Karpas-422 (cell line): Measurements from ENCODE around the gene OR9G1. TPM values are rescaled to one million over a fixed set of nuclear protein-coding genes. Genes with fewer than 3 reads are reported as not detected.

Experiments
- DNase-seq: peaks from one replicate; pipeline ENCODE4 v3.0.0-alpha.2; 2015
- H2AFZ ChIP-seq: fragments of 200-600 bp; sonication (generic); 2 replicates; pipeline ENCODE4 v1.6.1; 2014; ENCODE audit warnings: antibody characterized with exemption, low read length, mixed read lengths
- H3K27ac ChIP-seq: fragments of 200-600 bp; sonication (generic); 2 replicates; pipeline ENCODE4 v1.5.1; 2014; ENCODE audit warnings: mild to moderate bottlenecking, low read length, moderate library complexity
- H3K27me3 ChIP-seq: fragments of 200-600 bp; sonication (generic); 2 replicates; pipeline ENCODE4 v1.6.1; 2014; ENCODE audit warnings: low read length, mixed read lengths
- H3K36me3 ChIP-seq: fragments of 200-600 bp; sonication (generic); 2 replicates; pipeline ENCODE4 v1.6.1; 2014; ENCODE audit warnings: low read length, mixed read lengths; ENCODE audit not compliant: insufficient read depth
- H3K4me1 ChIP-seq: fragments of 200-600 bp; sonication (generic); 2 replicates; pipeline ENCODE4 v1.6.1; 2014; ENCODE audit warnings: mild to moderate bottlenecking, low read length, mixed read lengths
- H3K4me2 ChIP-seq: fragments of 200-600 bp; sonication (generic); 2 replicates; pipeline ENCODE4 v1.6.1; 2014; ENCODE audit warnings: low read length, low read depth, mild to moderate bottlenecking; ENCODE audit not compliant: poor library complexity, severe bottlenecking
- H3K4me3 ChIP-seq: fragments of 200-600 bp; sonication (generic); 2 replicates; pipeline ENCODE4 v1.5.1; 2014; ENCODE audit warnings: mild to moderate bottlenecking, antibody characterized with exemption, low read length, mixed read lengths
- H3K79me2 ChIP-seq: fragments of 200-600 bp; sonication (generic); 2 replicates; pipeline ENCODE4 v1.6.1; 2014; ENCODE audit warnings: mild to moderate bottlenecking, low read length, mixed read lengths
- H3K9ac ChIP-seq: fragments of 200-600 bp; sonication (generic); 2 replicates; pipeline ENCODE4 v1.6.0; 2014; ENCODE audit warnings: low read length
- H3K9me2 ChIP-seq: fragments of 200-600 bp; sonication (generic), shearing (Covaris generic); replicated peaks from 2 replicates; pipeline ENCODE4 v1.6.0; 2014; ENCODE audit warnings: mild to moderate bottlenecking, low read length, moderate library complexity; ENCODE audit not compliant: insufficient read depth
- H3K9me3 ChIP-seq: fragments of 300-700, 200-600 bp; sonication (generic); 2 replicates; pipeline ENCODE4 v1.6.1; 2014; ENCODE audit warnings: low read length, mixed read lengths
- H4K20me1 ChIP-seq: fragments of 200-600 bp; sonication (generic); 2 replicates; pipeline ENCODE4 v1.6.1; 2014; ENCODE audit warnings: mild to moderate bottlenecking, antibody characterized with exemption, low read length, low read depth; ENCODE audit not compliant: insufficient read depth
- total RNA-seq: library from RNA; depleted of rRNA; stranded (reverse); fragments of >200 nt; shearing (Covaris generic); gene quantifications from 2 replicates; pipeline ENCODE4 v1.2.3, GENCODE V29; 2014; ENCODE audit warnings: low replicate concordance

The OR9G1 gene
- total RNA-seq, 1 experiment from 2014 or later = not detected

- Histone ChIP-seq H3K4me3 (no peak overlapping the region), H3K27ac (no peak overlapping the region), H3K79me2 (no peaks in the 10 kb centered on the region), H3K4me2 (no peak overlapping the region), H3K27me3 (no peaks in the 10 kb centered on the region), H2AFZ (no peak overlapping the region), H3K4me1 (no peaks in the 10 kb centered on the region), H3K9ac (no peak overlapping the region), H3K36me3 (no peaks in the 10 kb centered on the region), H4K20me1 (no peaks in the 10 kb centered on the region), H3K9me3 (no peaks in the 10 kb centered on the region), H3K9me2 (0 out of 2 replicates have a peak, but pooled peaks cover 6% of the 10 kb centered on the region)
- no peak for DNase-seq
Measured at GRCh38 chr11:56700914-56701485, 2.1 kb downstream of the OR9G1 start.

GRCh38 chr11:56705784-56706396, 7.0 kb downstream of the OR9G1 start:
- H4K20me1 ChIP-seq = no peaks in the 10 kb centered on the region
- H3K4me1 ChIP-seq = no peaks in the 10 kb centered on the region
- no peaks in the 10 kb centered on the region for H3K27me3 ChIP-seq
- no peaks in the 10 kb centered on the region for H3K79me2 ChIP-seq
- H3K36me3 ChIP-seq = no peaks in the 10 kb centered on the region
- H3K27ac ChIP-seq = no peak overlapping the region
- H3K4me3 ChIP-seq = no peak overlapping the region
- H3K4me2 ChIP-seq = no peak overlapping the region
- H3K9me3 ChIP-seq = no peaks in the 10 kb centered on the region
- H3K9me2 ChIP-seq = no peaks in the 10 kb centered on the region
- DNase-seq = no peak
- no peak overlapping the region for H2AFZ ChIP-seq
- H3K9ac ChIP-seq = no peak overlapping the region

GRCh38 chr11:56706486-56706885, 7.6 kb downstream of the OR9G1 start:
- Histone ChIP-seq H3K27me3 (no peaks in the 10 kb centered on the region), H3K4me2 (no peak overlapping the region), H3K4me1 (no peaks in the 10 kb centered on the region), H3K9me3 (no peaks in the 10 kb centered on the region), H3K9me2 (no peaks in the 10 kb centered on the region), H3K9ac (no peak overlapping the region), H3K79me2 (no peaks in the 10 kb centered on the region), H3K36me3 (no peaks in the 10 kb centered on the region), H3K4me3 (no peak overlapping the region), H4K20me1 (no peaks in the 10 kb centered on the region), H2AFZ (no peak overlapping the region), H3K27ac (no peak overlapping the region)
- no peak for DNase-seq

GRCh38 chr11:56714206-56714605, 15.3 kb downstream of the OR9G1 start:
- Histone ChIP-seq H3K9me3 (no peaks in the 10 kb centered on the region), H3K27me3 (no peaks in the 10 kb centered on the region), H3K9ac (no peak overlapping the region), H3K9me2 (no peaks in the 10 kb centered on the region), H3K79me2 (no peaks in the 10 kb centered on the region), H4K20me1 (no peaks in the 10 kb centered on the region), H3K4me2 (no peak overlapping the region), H3K4me3 (no peak overlapping the region), H2AFZ (no peak overlapping the region), H3K27ac (no peak overlapping the region), H3K4me1 (no peaks in the 10 kb centered on the region), H3K36me3 (no peaks in the 10 kb centered on the region)
- DNase-seq = no peak

GRCh38 chr11:56716379-56716854, 17.5 kb downstream of the OR9G1 start:
- Histone ChIP-seq H3K4me2 (no peak overlapping the region), H3K9me3 (no peaks in the 10 kb centered on the region), H3K36me3 (no peaks in the 10 kb centered on the region), H3K27me3 (no peaks in the 10 kb centered on the region), H3K4me1 (no peaks in the 10 kb centered on the region), H3K9me2 (no peaks in the 10 kb centered on the region), H3K79me2 (no peaks in the 10 kb centered on the region), H4K20me1 (no peaks in the 10 kb centered on the region), H3K4me3 (no peak overlapping the region), H2AFZ (no peak overlapping the region), H3K27ac (no peak overlapping the region), H3K9ac (no peak overlapping the region)
- no peak for DNase-seq

- no peak overlapping the region for H3K4me3 ChIP-seq
Measured at GRCh38 chr11:56720513-56720912, 21.6 kb downstream of the OR9G1 start.

GRCh38 chr11:56740107-56740506, 41.2 kb downstream of the OR9G1 start:
- Histone ChIP-seq H3K27me3 (no peaks in the 10 kb centered on the region), H3K36me3 (no peaks in the 10 kb centered on the region), H3K4me1 (no peaks in the 10 kb centered on the region), H3K9ac (no peak overlapping the region), H3K27ac (no peak overlapping the region), H2AFZ (no peak overlapping the region), H3K9me3 (0 out of 2 replicates have a peak, but pooled peaks cover 3% of the 10 kb centered on the region), H3K4me2 (no peak overlapping the region), H3K79me2 (no peaks in the 10 kb centered on the region), H3K9me2 (no peaks in the 10 kb centered on the region), H3K4me3 (no peak overlapping the region), H4K20me1 (no peaks in the 10 kb centered on the region)
- DNase-seq = no peak

More at GRCh38 chr11:56720513-56720912, 21.6 kb downstream of the OR9G1 start:
- Histone ChIP-seq H3K9me2 (no peaks in the 10 kb centered on the region), H3K4me1 (no peaks in the 10 kb centered on the region), H3K36me3 (no peaks in the 10 kb centered on the region), H4K20me1 (no peaks in the 10 kb centered on the region), H3K79me2 (no peaks in the 10 kb centered on the region), H3K4me2 (no peak overlapping the region), H2AFZ (no peak overlapping the region), H3K9me3 (no peaks in the 10 kb centered on the region), H3K9ac (no peak overlapping the region), H3K27ac (no peak overlapping the region), H3K27me3 (no peaks in the 10 kb centered on the region)
- no peak for DNase-seq

GRCh38 chr11:56740886-56741285, 42.0 kb downstream of the OR9G1 start:
- H3K36me3 ChIP-seq = no peaks in the 10 kb centered on the region
- no peak overlapping the region for H3K9ac ChIP-seq
- no peaks in the 10 kb centered on the region for H4K20me1 ChIP-seq
- DNase-seq = no peak
- H3K4me3 ChIP-seq = no peak overlapping the region
- H2AFZ ChIP-seq = no peak overlapping the region
- H3K9me2 ChIP-seq = no peaks in the 10 kb centered on the region
- no peak overlapping the region for H3K4me2 ChIP-seq
- no peaks in the 10 kb centered on the region for H3K27me3 ChIP-seq
- H3K27ac ChIP-seq = no peak overlapping the region
- H3K9me3 ChIP-seq = 0 out of 2 replicates have a peak, but pooled peaks cover 3% of the 10 kb centered on the region
- H3K79me2 ChIP-seq = no peaks in the 10 kb centered on the region
- H3K4me1 ChIP-seq = no peaks in the 10 kb centered on the region
